ENCODE results near the gene TMEM272. TPM values are rescaled to one million over a fixed set of nuclear protein-coding genes. Genes with fewer than 3 reads are reported as not detected.

TMEM272 gene, protein sequence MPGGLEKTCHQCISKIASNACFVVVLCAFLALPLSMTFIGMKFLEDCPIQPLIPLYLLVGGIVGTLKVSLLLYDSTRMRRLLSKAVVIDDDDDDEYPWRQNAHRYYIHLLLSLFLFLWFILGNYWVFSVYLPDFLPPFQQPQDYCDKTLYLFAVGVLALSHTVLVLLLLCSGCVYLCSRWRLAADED
- total RNA-seq (2016; rRNA removed; fragmentation: Illumina TruSeq; extraction: Trizol) (0.18 and 0.62 TPM in 2 replicates), polyA plus RNA-seq (2011; rRNA removed) (0.37 and 0.52 TPM in 2 replicates), polyA minus RNA-seq (2011; rRNA and poly(A)+ RNA removed; ENCODE audit: low replicate concordance) (1.3 TPM in 1 of 2 replicates, not detected in the other), Bru-seq, nascent RNA (percentile 58 among the genes with signal in this experiment), BruChase-seq, experiment 1, labeled RNA remaining after a 6-hour chase (percentile 68 among the genes with signal in this experiment), BruChase-seq, experiment 2, labeled RNA remaining after a 2-hour chase (percentile 70 among the genes with signal in this experiment)
- not detected in 2 replicates for total RNA-seq (2016; cell fraction: cytosol; rRNA removed; fragmentation: Illumina TruSeq; extraction: Trizol; ENCODE audit: low read depth)
- total RNA-seq (2016; cell fraction: insoluble cytoplasmic fraction; rRNA removed; fragmentation: Illumina TruSeq; extraction: Trizol) = 0.07 and 0.58 TPM in 2 replicates
- 0.03 and 0.37 TPM in 2 replicates for total RNA-seq (2016; cell fraction: membrane; rRNA removed; fragmentation: Illumina TruSeq; extraction: Trizol)
- total RNA-seq (2016; cell fraction: nucleus; rRNA removed; fragmentation: Illumina TruSeq; extraction: Trizol) = 2.0 and 2.1 TPM in 2 replicates
- polyA plus RNA-seq (2011; cell fraction: cytosol; rRNA removed) = 0.07 and 0.09 TPM in 2 replicates
- polyA plus RNA-seq (2011; cell fraction: nucleus; rRNA removed) = 1.9 and 2.3 TPM in 2 replicates
- polyA plus RNA-seq (2012) = 0.20 and 0.34 TPM in 2 replicates
- 0.03 TPM in 1 of 2 replicates, not detected in the other for polyA plus RNA-seq (2016; cell fraction: cytosol; fragmentation: Illumina TruSeq; extraction: Trizol; ENCODE audit: low read depth)
- polyA plus RNA-seq (2016; cell fraction: insoluble cytoplasmic fraction; fragmentation: Illumina TruSeq; extraction: Trizol; ENCODE audit: low read depth) = 0.17 and 0.24 TPM in 2 replicates
- 0.03 TPM in 1 of 2 replicates, not detected in the other for polyA plus RNA-seq (2016; cell fraction: membrane; fragmentation: Illumina TruSeq; extraction: Trizol; ENCODE audit: low read depth)
- 2.5 and 3.1 TPM in 2 replicates for polyA plus RNA-seq (2016; cell fraction: nucleus; fragmentation: Illumina TruSeq; extraction: Trizol; ENCODE audit: insufficient read depth, low read depth)
- polyA minus RNA-seq (2011; cell fraction: cytosol; rRNA and poly(A)+ RNA removed) = not detected in 2 replicates
- 2.7 and 3.2 TPM in 2 replicates for polyA minus RNA-seq (2011; cell fraction: nucleus; rRNA and poly(A)+ RNA removed)
- long read RNA-seq, experiment 1 = 0 reads
- long read RNA-seq, experiment 2 = 0 reads

DNA sequence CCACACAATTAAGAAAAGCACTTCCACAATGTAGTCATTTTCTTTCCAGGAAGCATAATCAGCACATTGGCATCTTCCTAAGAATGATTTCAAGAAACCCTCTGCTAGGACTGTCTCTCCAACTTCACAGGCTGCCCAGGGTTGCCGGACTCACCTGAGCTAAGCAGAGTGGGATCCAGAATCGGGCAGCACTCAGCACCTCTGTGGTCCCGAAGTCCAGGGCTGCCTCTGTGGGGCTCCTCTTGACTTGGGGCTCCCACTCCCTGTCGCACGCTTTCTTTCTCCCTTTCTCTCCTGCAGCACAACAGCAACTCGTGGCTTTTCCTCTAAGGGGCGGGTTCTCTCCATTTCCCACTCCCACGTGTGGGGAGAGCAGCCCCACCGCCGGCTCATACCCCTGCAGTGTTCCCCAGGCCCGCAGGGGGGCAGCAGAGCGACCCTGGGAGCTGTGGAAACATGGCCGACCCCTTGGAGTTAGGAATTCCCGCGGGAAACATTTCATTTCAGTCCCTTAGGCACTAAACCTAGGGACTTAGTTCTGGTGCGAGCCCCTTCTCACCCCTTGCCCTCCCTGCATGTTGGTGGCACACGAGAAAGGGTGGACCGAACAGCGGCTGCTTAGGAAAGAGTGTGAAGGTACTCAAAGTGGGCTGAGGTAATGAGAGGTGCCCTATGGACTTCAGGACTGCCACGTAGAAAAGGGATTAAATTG, at the start of gene TMEM272:
TMEM272 (minus strand) TSS at position 316 of the 712 bp plus-strand sequence. CDS start 6,647 bp downstream, outside the sequence.
- WGBS (ENCODE audit: low lambda C conversion rate) = 19% methylated on average over 20 of the region's 20 CpGs
- Histone ChIP-seq H2AFZ (ENCODE audit: low read length) (peak within 1 kb of the TSS; percentile 91), H3K79me2 (ENCODE audit: insufficient read depth, low read length) (no peaks in the 10 kb centered on the region), H3K27ac (ENCODE audit: extremely low read length, insufficient read depth, low read length) (peak within 1 kb of the TSS; percentile 55), H3K9ac (ENCODE audit: insufficient read depth, low read depth, low read length) (peak within 1 kb of the TSS; percentile 74), H3K9me3 (ENCODE audit: low read length) (no peaks in the 10 kb centered on the region), H3K4me1 (ENCODE audit: insufficient read depth, low read length) (peaks cover 27% of the 10 kb centered on the region), H3K27me3 (ENCODE audit: control insufficient read depth in 1 of 2, insufficient read depth in 2 of 2, low read length in 2 of 2) (no peaks in the 10 kb centered on the region), H4K20me1 (ENCODE audit: insufficient read depth, low read length) (no peaks in the 10 kb centered on the region), H3K36me3 (replicated peaks in 1 of 2; ENCODE audit: control insufficient read depth in 1 of 2, insufficient read depth in 2 of 2, low read length in 2 of 2) (no peaks in the 10 kb centered on the region), H3K4me2 (ENCODE audit: low read depth, low read length) (peak within 1 kb of the TSS; percentile 92), H3K4me3 (replicated peaks in 1 of 3; ENCODE audit: insufficient read depth in 1 of 3, low read depth in 2 of 3, low read length in 3 of 3) (peak within 1 kb of the TSS; percentile 58 to 73 (median 70); a peak in 5 of 6 replicates)
- ChIA-PET POLR2A (interaction anchor here (0.9 to 1.2 kb wide), 4 partner anchors 12 to 392 kb away, joined by 3 read pairs; partner anchors contain the start of gene INTS6), CTCF (ENCODE audit: low intra/inter-chr PET ratio, low total read pairs) (interaction anchor here (1.6 to 1.9 kb wide), 2 partner anchors 283 to 284 kb away, joined by 4 to 8 read pairs; partner anchors contain the start of gene NEK5)
- peak; percentile 43 for DNase-seq (ENCODE audit: low spot score)
- FAIRE-seq = peak; percentile 66
- in situ Hi-C loops (cut with HindIII; ENCODE audit: extremely low pct_ligation_motif_present, low pct_unique_long_range_greater_than_20kb) = no loop called here
- ATAC-seq = peak; percentile 94
- no TSS peak for BruUV-seq (replicated peaks)
- intact Hi-C loops (cut with micrococcal nuclease; ENCODE audit: unreplicated experiment) = loop anchor here (1.0 kb wide), 1 partner anchor 283 kb away; no protein-coding TSS in a partner anchor
- TF ChIP-seq ZMYM4 (CRISPR knock-in tag; IDR thresholded peaks at IDR 0.05) = peak; percentile 57; the same call in 1 of the 2 replicates
- TF ChIP-seq DNMT3B (CRISPR knock-in tag; conservative IDR thresholded peaks at IDR 0.05) = 0 out of 2 replicates have a peak, but pooled peaks have one; percentile 28
- TF ChIP-seq, protein P1, sequence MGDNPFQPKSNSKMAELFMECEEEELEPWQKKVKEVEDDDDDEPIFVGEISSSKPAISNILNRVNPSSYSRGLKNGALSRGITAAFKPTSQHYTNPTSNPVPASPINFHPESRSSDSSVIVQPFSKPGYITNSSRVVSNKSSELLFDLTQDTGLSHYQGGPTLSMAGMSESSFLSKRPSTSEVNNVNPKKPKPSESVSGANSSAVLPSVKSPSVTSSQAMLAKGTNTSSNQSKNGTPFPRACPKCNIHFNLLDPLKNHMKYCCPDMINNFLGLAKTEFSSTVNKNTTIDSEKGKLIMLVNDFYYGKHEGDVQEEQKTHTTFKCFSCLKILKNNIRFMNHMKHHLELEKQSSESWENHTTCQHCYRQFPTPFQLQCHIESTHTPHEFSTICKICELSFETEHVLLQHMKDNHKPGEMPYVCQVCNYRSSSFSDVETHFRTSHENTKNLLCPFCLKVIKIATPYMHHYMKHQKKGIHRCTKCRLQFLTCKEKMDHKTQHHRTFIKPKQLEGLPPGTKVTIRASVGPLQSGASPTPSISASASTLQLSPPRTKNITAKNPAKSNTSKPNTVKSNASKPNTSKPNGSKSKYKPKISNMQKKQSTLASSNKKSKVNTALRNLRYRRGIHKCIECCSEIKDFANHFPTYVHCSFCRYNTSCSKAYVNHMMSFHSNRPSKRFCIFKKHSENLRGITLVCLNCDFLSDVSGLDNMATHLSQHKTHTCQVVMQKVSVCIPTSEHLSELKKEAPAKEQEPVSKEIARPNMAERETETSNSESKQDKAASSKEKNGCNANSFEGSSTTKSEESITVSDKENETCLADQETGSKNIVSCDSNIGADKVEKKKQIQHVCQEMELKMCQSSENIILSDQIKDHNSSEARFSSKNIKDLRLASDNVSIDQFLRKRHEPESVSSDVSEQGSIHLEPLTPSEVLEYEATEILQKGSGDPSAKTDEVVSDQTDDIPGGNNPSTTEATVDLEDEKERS (CRISPR knock-in tag; IDR thresholded peaks at IDR 0.05) = 0 out of 2 replicates have a peak, but pooled peaks have one; percentile 63
- TF ChIP-seq, protein P2, sequence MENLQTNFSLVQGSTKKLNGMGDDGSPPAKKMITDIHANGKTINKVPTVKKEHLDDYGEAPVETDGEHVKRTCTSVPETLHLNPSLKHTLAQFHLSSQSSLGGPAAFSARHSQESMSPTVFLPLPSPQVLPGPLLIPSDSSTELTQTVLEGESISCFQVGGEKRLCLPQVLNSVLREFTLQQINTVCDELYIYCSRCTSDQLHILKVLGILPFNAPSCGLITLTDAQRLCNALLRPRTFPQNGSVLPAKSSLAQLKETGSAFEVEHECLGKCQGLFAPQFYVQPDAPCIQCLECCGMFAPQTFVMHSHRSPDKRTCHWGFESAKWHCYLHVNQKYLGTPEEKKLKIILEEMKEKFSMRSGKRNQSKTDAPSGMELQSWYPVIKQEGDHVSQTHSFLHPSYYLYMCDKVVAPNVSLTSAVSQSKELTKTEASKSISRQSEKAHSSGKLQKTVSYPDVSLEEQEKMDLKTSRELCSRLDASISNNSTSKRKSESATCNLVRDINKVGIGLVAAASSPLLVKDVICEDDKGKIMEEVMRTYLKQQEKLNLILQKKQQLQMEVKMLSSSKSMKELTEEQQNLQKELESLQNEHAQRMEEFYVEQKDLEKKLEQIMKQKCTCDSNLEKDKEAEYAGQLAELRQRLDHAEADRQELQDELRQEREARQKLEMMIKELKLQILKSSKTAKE (CRISPR knock-in tag; IDR thresholded peaks at IDR 0.05; ENCODE audit: borderline replicate concordance) = no peak
- 0 out of 2 replicates have a peak, but pooled peaks have one; percentile 27 for TF ChIP-seq MIXL1 (CRISPR knock-in tag; IDR thresholded peaks at IDR 0.05)
- TF ChIP-seq POLR2AphosphoS5 (IDR thresholded peaks at IDR 0.05; ENCODE audit: low read depth, low read length) = peak; percentile 65
- 0 out of 2 replicates have a peak, but pooled peaks have one; percentile 18 for TF ChIP-seq CCDC6 (CRISPR knock-in tag; IDR thresholded peaks at IDR 0.05)
- peak; percentile 96 for TF ChIP-seq EHMT2 (IDR thresholded peaks at IDR 0.05; ENCODE audit: borderline replicate concordance, low read depth, low read length)
- TF ChIP-seq ZNF878 (CRISPR knock-in tag; IDR thresholded peaks at IDR 0.05) = no peak
- no peak for TF ChIP-seq ZNF746 (CRISPR knock-in tag; IDR thresholded peaks at IDR 0.05)
- no peak for TF ChIP-seq PRMT3 (CRISPR knock-in tag; IDR thresholded peaks at IDR 0.05; ENCODE audit: borderline replicate concordance, low read depth)
- TF ChIP-seq, protein P3, sequence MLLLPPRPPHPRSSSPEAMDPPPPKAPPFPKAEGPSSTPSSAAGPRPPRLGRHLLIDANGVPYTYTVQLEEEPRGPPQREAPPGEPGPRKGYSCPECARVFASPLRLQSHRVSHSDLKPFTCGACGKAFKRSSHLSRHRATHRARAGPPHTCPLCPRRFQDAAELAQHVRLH (CRISPR knock-in tag; IDR thresholded peaks at IDR 0.05; ENCODE audit: borderline replicate concordance, low read depth) = peak; percentile 53; the same call in 1 of the 2 replicates

Data from HepG2 (cell line).